Left renal pelvis (tissue), 4 donors: ENCODE measurements around the gene SDK1. TPM values are rescaled to one million over a fixed set of nuclear protein-coding genes. Genes with fewer than 3 reads are reported as not detected.

Experiments
- DNase-seq, 4 donors: peaks; one replicate each; pipeline ENCODE4 v3.0.0-alpha.2; 2013; ENCODE audit warnings: low read depth in 4 of 4, low spot score in 3 of 4
- polyA plus RNA-seq, 4 donors: library from polyadenylated mRNA; unstranded; fragments of 120-200 nt; gene quantifications; one replicate each; pipeline ENCODE4 v1.2.1, GENCODE V29; 2013; ENCODE audit not compliant: insufficient read length in 4 of 4

Gene SDK1
- polyA plus RNA-seq, 4 donors: 4.0 to 8.4 (median 6.3) TPM

DNA sequence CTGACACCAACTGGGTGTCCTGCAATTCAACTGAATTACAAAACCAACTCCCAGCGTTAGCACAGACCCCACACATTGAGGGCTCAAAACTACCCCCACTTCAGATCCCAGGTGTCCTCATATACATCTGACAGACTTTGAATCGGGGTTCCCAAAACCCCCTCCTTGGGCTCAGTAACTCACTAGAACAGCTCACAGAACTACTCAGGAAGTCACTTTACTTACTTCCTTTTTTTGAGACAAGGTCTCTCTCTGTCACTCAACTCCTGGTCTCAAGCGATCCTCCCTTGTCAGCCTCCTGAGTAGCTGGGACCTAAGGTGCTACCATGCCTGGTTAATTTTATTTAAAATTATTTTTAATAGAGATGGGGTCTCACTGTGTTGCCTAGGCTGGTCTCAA is 456.0 kb downstream of the SDK1 start:
- DNase-seq: no peak

- DNase-seq: no peak
Observed at GRCh38 chr7:3760651-3761050, 459.6 kb downstream of the SDK1 start.

GRCh38 chr7:3762146-3762831 is 461.2 kb downstream of the SDK1 start:
- DNase-seq: no peak

DNA sequence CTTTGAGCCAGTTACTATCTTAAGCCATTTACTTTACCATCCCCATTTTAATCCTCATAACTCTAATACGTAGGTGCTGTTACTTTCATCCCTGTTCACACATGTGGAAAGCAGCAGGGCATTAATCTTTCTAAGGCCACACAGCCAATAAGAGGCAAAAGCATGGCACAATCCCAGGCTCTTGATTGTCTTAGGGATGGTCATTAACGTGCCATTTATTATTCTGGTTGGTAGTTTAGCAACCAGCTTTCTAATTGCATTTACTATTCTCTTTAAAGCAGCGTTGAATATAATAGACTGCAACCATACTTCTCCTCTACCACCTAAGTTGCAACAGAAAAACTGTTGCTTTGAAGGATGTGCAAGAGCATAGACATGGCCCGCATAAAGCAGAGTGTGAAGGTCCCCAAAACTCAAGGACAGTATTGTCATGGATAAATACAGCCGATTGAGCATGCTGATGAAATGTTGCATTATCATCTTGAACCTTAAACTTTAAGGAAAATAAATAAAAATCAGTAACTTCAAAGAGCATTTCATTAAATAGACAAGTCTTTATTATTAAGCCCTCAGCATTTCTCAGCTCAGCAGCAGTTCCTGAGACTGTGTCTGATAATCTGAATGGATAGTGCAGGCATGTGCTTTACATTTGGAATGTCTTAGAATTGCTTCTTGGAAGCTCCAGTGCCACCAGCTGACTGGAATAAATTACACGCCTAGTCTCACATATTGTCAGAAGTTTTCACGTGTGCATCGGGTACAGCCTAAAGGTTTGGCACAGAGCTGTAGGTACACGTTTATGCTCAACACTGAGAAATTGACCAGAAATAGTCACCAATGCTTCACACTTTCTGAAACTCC is 467.1 kb downstream of the SDK1 start:
- no peak for DNase-seq

DNA sequence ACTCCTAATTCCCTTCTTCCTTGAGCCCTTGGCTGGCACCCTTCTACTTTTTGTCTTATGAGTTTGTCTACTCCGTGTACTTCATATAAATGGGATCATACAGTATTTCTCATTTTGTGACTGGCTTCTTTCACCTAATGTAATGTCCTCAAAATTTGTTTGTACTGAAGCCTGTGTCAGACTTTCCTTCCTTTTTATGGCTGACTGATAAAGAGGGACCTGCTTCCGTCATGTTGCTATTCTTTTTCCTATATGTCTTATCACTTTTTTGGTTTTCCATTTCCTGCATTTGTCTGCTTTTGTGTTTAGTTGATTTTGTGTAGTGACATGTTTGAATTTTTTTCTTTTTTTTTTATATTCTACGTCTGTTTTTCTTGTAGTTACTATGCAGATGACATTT is 470.9 kb downstream of the SDK1 start:
- no peak for DNase-seq

GRCh38 chr7:3778345-3778744 is 477.3 kb downstream of the SDK1 start:
- no peak for DNase-seq

DNA sequence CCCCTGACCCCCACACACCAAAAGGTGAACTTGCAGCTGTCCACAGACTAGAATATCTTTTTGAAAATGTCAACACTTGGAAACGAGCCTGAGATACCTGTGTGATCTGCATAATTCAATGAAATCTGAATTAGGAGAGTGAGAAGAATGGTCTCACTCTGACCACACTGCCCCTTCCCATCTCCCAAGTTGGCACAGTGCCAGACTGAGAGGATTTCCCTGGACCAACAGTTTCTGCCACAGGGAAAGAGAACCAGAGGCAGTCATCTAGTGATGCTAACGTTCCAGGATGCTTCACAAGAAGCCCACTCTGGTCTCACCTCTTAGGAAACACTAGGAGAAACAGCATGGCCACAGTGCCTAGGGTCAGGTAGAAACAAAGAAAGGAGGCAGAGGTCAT is 479.0 kb downstream of the SDK1 start:
- DNase-seq: no peak

DNA sequence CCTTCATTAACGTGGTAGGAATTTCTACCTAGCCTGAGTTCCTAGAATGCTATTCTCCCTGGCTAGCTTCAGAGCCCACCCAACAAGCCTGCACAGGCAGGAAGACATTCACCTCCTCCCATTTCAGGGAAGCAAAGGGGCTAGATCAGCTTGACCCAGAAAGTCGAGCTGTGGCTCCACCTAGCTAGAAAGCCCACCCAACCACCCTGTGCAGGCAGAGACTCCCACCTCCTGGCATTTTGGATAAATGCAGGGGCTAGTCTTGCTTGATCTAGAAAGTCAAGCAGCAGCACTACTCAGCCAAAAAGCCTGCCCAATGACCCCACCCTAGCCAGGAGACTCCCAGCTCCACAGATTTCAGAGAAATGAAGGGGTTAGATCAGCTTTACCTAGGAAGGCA is 479.5 kb downstream of the SDK1 start:
- DNase-seq: no peak

- DNase-seq: no peak
Observed at GRCh38 chr7:3781607-3782006, 480.6 kb downstream of the SDK1 start.

- peak in 1 of 4 donors; percentile 9 for DNase-seq
Observed at GRCh38 chr7:3787717-3788264, 486.7 kb downstream of the SDK1 start.

DNA sequence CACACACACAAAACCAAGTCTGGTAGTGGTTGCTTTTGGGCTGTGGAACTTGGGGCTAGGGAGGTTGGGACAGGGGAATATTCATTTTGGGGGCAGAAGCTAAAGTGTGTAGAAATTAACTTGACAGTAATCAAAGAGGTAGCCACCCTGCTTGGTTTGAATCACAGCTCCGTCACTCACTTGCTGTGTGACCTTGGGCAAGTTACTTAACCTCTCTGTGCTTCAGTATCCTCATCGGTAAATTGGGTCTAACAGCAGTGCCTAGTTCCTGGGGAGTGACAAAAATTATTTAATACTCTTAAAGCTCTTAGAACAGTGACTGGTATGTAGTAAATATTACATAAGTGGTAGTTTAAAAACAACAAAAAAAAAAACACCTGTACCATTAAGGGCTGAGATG is 489.8 kb downstream of the SDK1 start:
- DNase-seq: no peak

GRCh38 chr7:3791327-3791726 is 490.3 kb downstream of the SDK1 start:
- no peak for DNase-seq

DNA sequence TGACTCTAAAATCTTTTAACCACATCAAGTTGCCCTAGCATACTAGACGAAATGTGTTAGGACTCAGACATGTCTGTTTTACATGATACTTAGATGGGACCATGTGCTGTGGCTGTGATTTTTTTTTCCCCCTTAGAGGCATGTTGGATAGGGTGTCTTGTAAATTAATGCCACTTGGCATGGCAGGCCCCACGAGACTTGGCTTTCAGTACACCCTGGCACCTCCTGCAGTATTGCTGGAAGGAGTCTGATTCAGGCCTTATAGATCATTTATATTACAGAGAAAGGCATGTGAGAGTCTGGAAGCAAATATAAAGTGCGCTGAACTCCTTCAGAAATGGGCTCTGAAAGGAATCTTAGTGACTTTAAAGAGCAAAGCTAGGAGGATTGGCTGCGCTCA is 494.1 kb downstream of the SDK1 start:
- no peak for DNase-seq

GRCh38 chr7:3795781-3796180 is 494.7 kb downstream of the SDK1 start:
- DNase-seq: no peak

DNA sequence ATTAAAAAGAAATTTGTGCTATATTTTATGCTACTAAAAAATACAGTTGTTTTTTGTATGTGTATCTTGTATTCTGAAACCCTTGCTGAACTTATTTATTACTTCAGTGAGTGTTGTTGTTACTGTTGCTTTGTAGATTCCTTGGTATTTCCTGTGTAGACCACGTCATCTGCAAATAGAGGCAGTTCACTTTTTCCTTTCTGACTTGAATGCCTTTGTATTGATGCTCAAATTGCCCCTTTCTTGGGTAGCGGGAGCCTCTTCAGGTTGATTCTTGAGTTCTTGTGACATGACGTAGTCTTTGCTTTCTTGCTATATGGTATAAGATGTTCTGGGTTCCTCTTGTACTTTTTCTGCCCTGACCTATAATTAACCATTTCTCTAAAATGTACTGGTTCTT is 504.1 kb downstream of the SDK1 start:
- no peak for DNase-seq

DNA sequence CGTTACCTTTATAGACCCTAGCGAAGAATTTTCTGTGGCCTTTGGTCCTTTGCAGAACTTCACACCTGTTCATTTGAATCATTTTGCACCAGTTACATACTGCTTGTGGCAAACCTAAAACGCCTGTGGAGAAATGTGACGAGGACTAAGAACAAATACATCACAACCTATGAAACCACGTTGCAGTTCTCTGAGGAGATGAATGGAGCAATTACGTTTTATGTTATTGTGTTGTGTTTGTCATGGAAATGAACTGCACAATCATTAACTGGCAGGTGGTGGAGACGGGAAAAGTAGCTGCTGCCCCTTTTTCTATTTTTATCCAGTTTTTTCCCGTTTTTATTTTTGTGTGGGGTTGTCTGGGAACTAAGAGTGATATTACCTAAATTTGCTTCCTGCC is 505.5 kb downstream of the SDK1 start:
- no peak for DNase-seq

DNA sequence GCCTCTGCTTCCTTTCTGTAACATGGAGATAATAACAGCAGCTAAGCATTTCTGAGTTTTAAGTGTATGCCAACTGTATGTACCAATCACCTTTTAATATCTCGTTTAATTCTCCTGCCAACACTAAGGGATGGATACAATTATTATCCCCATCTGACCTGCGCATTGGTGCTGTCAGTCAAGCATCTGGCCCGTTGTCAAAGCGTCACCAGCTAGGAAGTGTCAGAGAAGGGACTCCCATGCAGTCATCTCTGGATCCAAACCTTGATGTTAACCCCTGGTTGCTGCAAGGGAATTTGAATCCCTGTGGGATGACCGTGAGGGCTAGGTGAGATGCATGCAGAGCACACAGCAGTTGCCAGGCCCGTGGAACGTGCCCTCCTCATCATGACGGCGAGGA is 506.8 kb downstream of the SDK1 start:
- DNase-seq: no peak

- DNase-seq: no peak
Observed at GRCh38 chr7:3821488-3821887, 520.4 kb downstream of the SDK1 start.

GRCh38 chr7:3825491-3825890 is 524.4 kb downstream of the SDK1 start:
- DNase-seq: no peak

GRCh38 chr7:3832199-3832598 is 531.1 kb downstream of the SDK1 start:
- DNase-seq: no peak

DNA sequence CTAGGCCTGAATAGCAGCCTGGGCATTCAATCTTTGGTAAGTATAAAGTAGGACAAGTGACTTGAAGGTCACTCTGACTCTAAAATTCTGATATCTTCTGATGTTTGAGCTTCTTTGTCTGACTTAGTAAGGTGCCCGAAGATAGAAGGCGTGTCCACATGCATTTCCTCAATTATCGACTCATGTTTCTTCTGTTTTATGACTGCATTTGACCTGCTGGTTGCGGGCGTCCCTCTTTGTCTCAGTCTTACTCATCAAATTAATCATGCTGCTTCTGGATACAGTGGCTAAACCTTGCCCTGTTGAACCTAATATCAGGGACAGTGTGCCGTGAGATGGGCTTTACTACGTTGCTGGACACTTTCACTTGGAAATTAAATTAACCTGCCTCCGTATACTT is 534.1 kb downstream of the SDK1 start:
- no peak for DNase-seq

- DNase-seq: no peak
Observed at GRCh38 chr7:3836855-3837254, 535.8 kb downstream of the SDK1 start.
